HEK293T (cell line): Measurements from ENCODE around the gene APLN.

Experiments used
- CTCF ChIA-PET: fragments of 350-600 bp; formaldehyde crosslinking; extraction: SDS; loops from one replicate; lab custom pipeline; 2021; ENCODE audit warnings: antibody characterized with exemption, inconsistent platforms; lab: Yijun Ruan, JAX
- POLR2A ChIA-PET: fragments of 350-600 bp; formaldehyde crosslinking; extraction: SDS; loops from one replicate; lab custom pipeline; 2020; ENCODE audit warnings: antibody characterized with exemption, inconsistent platforms; lab: Yijun Ruan, JAX
- DNase-seq: peaks from one replicate; pipeline ENCODE4 v3.0.0; 2012; ENCODE audit warnings: mixed read lengths; ENCODE audit errors: extremely low spot score
- ARNT ChIP-seq: fragments of 450-650 bp; IDR thresholded peaks from 2 replicates; pipeline ENCODE4 v1.6.1; 2017; ENCODE audit warnings: mild to moderate bottlenecking
- BHLHE40 ChIP-seq: fragments of 450-650 bp; IDR thresholded peaks from 2 replicates; pipeline ENCODE4 v1.6.1; 2016; ENCODE audit warnings: mild to moderate bottlenecking, moderate library complexity, borderline replicate concordance
- CTBP1 ChIP-seq: fragments of 450-650 bp; IDR thresholded peaks from 2 replicates; pipeline ENCODE4 v1.6.1; 2016; ENCODE audit warnings: borderline replicate concordance
- ELF4 ChIP-seq: fragments of 450-650 bp; IDR thresholded peaks from 2 replicates; pipeline ENCODE4 v1.6.1; 2017; ENCODE audit warnings: antibody characterized with exemption
- FOXA1 ChIP-seq: fragments of 450-650 bp; IDR thresholded peaks from 2 replicates; pipeline ENCODE4 v1.6.1; 2016; ENCODE audit warnings: mild to moderate bottlenecking
- FOXK2 ChIP-seq: fragments of 450-650 bp; IDR thresholded peaks from 2 replicates; pipeline ENCODE4 v1.6.1; 2016; ENCODE audit warnings: mild to moderate bottlenecking
- FOXM1 ChIP-seq: fragments of 450-650 bp; IDR thresholded peaks from 2 replicates; pipeline ENCODE4 v1.6.1; 2017; ENCODE audit warnings: mild to moderate bottlenecking, borderline replicate concordance
- HDGF ChIP-seq: fragments of 450-650 bp; IDR thresholded peaks from 2 replicates; pipeline ENCODE4 v1.6.1; 2017; ENCODE audit warnings: antibody characterized with exemption, borderline replicate concordance
- L3MBTL2 ChIP-seq: fragments of 450-650 bp; conservative IDR thresholded peaks from 2 replicates; pipeline ENCODE4 v1.6.1; 2016; ENCODE audit warnings: mild to moderate bottlenecking
- LEF1 ChIP-seq: fragments of 450-650 bp; IDR thresholded peaks from 2 replicates; pipeline ENCODE4 v1.6.1; 2017; ENCODE audit warnings: mild to moderate bottlenecking, borderline replicate concordance
- NFRKB ChIP-seq: fragments of 450-650 bp; IDR thresholded peaks from 2 replicates; pipeline ENCODE4 v1.6.1; 2016; ENCODE audit warnings: mild to moderate bottlenecking, moderate library complexity
- PKNOX1 ChIP-seq: fragments of 450-650 bp; IDR thresholded peaks from 2 replicates; pipeline ENCODE4 v1.6.1; 2016
- SP1 ChIP-seq: fragments of 450-650 bp; IDR thresholded peaks from 2 replicates; pipeline ENCODE4 v1.6.1; 2017
- SUZ12 ChIP-seq: fragments of 450-650 bp; IDR thresholded peaks from 2 replicates; pipeline ENCODE4 v1.6.1; 2016; ENCODE audit warnings: mild to moderate bottlenecking
- TARDBP ChIP-seq: fragments of 450-650 bp; IDR thresholded peaks from 2 replicates; pipeline ENCODE4 v1.6.1; 2016
- ZNF384 ChIP-seq: fragments of 450-650 bp; IDR thresholded peaks from 2 replicates; pipeline ENCODE4 v1.6.1; 2016

Gene APLN

GRCh38 chrX:129658429-129658828, 3.7 kb upstream of the APLN start:
- ChIA-PET CTCF (no interaction called here), POLR2A (no interaction called here)
- no peak for TF ChIP-seq ELF4
- no peak for TF ChIP-seq ZNF384
- TF ChIP-seq BHLHE40, result no peak
- no peak for TF ChIP-seq TARDBP
- no peak for TF ChIP-seq FOXM1
- TF ChIP-seq LEF1, result no peak
- no peak for TF ChIP-seq NFRKB
- TF ChIP-seq SP1, result no peak
- no peak for DNase-seq

- no peak for TF ChIP-seq FOXK2
- TF ChIP-seq BHLHE40, result no peak
- no peak for TF ChIP-seq L3MBTL2
- DNase-seq, result no peak
- POLR2A ChIA-PET, result interaction anchor here (0.9 kb wide), 1 partner anchor 17 kb away, joined by 3 read pairs; no protein-coding TSS in a partner anchor
- CTCF ChIA-PET, result interaction anchor here (1.3 kb wide), 1 partner anchor 71 kb away, joined by 5 read pairs; no protein-coding TSS in a partner anchor
Measured at GRCh38 chrX:129655547-129656249, 942 bp upstream of the APLN start.

- peak; percentile 62 for DNase-seq
- peak; percentile 40 for TF ChIP-seq L3MBTL2
- TF ChIP-seq PKNOX1, result peak; percentile 72; the same call in 1 of the 2 replicates
- no peak for TF ChIP-seq ZNF384
- POLR2A ChIA-PET, result no interaction called here
- CTCF ChIA-PET, result interaction anchor here (1.3 to 1.4 kb wide), 2 partner anchors 18 to 73 kb away, joined by 4 to 5 read pairs; no protein-coding TSS in a partner anchor
Measured at GRCh38 chrX:129653971-129654651, 645 bp downstream of the APLN start.

GRCh38 chrX:129653181-129653970, 1.4 kb downstream of the APLN start:
- POLR2A ChIA-PET, result no interaction called here
- CTCF ChIA-PET, result interaction anchor here (1.4 kb wide), 1 partner anchor 17 kb away, joined by 4 read pairs; no protein-coding TSS in a partner anchor
- no peak for TF ChIP-seq FOXA1
- no peak for TF ChIP-seq FOXM1
- TF ChIP-seq CTBP1, result no peak
- no peak for TF ChIP-seq ELF4
- no peak for TF ChIP-seq L3MBTL2
- no peak for TF ChIP-seq PKNOX1
- no peak for TF ChIP-seq TARDBP
- no peak for TF ChIP-seq FOXK2
- TF ChIP-seq SUZ12, result no peak
- DNase-seq, result no peak

- DNase-seq, result no peak
- POLR2A ChIA-PET, result no interaction called here
- TF ChIP-seq SP1, result no peak
- no peak for TF ChIP-seq HDGF
- TF ChIP-seq BHLHE40, result no peak
- no peak for TF ChIP-seq FOXA1
- TF ChIP-seq FOXM1, result no peak
- TF ChIP-seq NFRKB, result no peak
- no peak for TF ChIP-seq ARNT
- TF ChIP-seq LEF1, result no peak
- TF ChIP-seq ELF4, result no peak
- TF ChIP-seq SUZ12, result no peak
- no peak for TF ChIP-seq PKNOX1
- no peak for TF ChIP-seq TARDBP
- no peak for TF ChIP-seq L3MBTL2
- no peak for TF ChIP-seq CTBP1
- no peak for TF ChIP-seq ZNF384
- TF ChIP-seq FOXK2, result no peak
- CTCF ChIA-PET, result interaction anchor here (1.4 kb wide), 1 partner anchor 16 kb away, joined by 4 read pairs; no protein-coding TSS in a partner anchor
Measured at GRCh38 chrX:129652565-129653169, 2.1 kb downstream of the APLN start.
